ENCODE measurements around the gene UBE2D2.
"Not testable (repeated sequence)": the region's sequence is repeated elsewhere in the genome, so short reads cannot be mapped to it uniquely, and the experiment has no call there.

Gene UBE2D2

GRCh38 chr5:139560752-139561654, at the start of gene UBE2D2:
TSS of gene UBE2D2 (plus strand) at chr5:139561339. CDS start at chr5:139561792, 453 bp downstream.
- Mint-ChIP-seq H3K27ac (peak within 1 kb of the TSS; percentile 98 to 100), H3K9me3 (no peaks in the 10 kb centered on the region), H3K4me3 (peak within 1 kb of the TSS; percentile 97 to 98), H3K27me3 (no peaks in the 10 kb centered on the region), H3K4me1 (peaks cover 36% of the 10 kb centered on the region)
- peak; percentile 97 to 98 for DNase-seq
- ATAC-seq = peak; percentile 93

- DNase-seq = no peak
- Mint-ChIP-seq H3K27me3 (no peaks in the 10 kb centered on the region), H3K9me3 (peaks cover 5 to 11% of the 10 kb centered on the region in 2 donors), H3K4me3 (no peak overlapping the region), H3K4me1 (peaks cover 64% of the 10 kb centered on the region), H3K27ac (no peak overlapping the region)
- peak; percentile 19 for ATAC-seq
These were observed 48.3 kb upstream of the UBE2D2 start for GRCh38 chr5:139512786-139513390.

GRCh38 chr5:139513434-139513833, 47.7 kb upstream of the UBE2D2 start:
- DNase-seq = peak; percentile 67 to 74
- not testable (repeated sequence) for H3K4me3 Mint-ChIP-seq, H3K27ac Mint-ChIP-seq, H3K27me3 Mint-ChIP-seq
- ATAC-seq = peak; percentile 71
- Mint-ChIP-seq H3K9me3 (peaks cover 5 to 11% of the 10 kb centered on the region in 2 donors), H3K4me1 (peaks cover 63% of the 10 kb centered on the region)

GRCh38 chr5:139513852-139514485, 47.2 kb upstream of the UBE2D2 start:
- Mint-ChIP-seq H3K27me3 (no peaks in the 10 kb centered on the region), H3K4me1 (peaks cover 64% of the 10 kb centered on the region), H3K9me3 (peaks cover 5 to 11% of the 10 kb centered on the region in 2 donors), H3K27ac (no peak overlapping the region), H3K4me3 (no peak overlapping the region)
- DNase-seq (no peak), ATAC-seq (peak; percentile 14)

GRCh38 chr5:139514486-139514856, 46.7 kb upstream of the UBE2D2 start:
- peak in 1 of 2 donors; percentile 32 for DNase-seq

GRCh38 chr5:139517683-139518564, 43.2 kb upstream of the UBE2D2 start:
- H3K4me1 Mint-ChIP-seq = peaks cover 36% of the 10 kb centered on the region
- H3K27me3 Mint-ChIP-seq = no peaks in the 10 kb centered on the region
- DNase-seq (peak; percentile 92), ATAC-seq (peak; percentile 95)
- H3K27ac Mint-ChIP-seq = peak overlapping the region; percentile 93 to 95
- H3K4me3 Mint-ChIP-seq = peak overlapping the region; percentile 78 to 97
- H3K9me3 Mint-ChIP-seq = no peaks in the 10 kb centered on the region

More at GRCh38 chr5:139514486-139514856, 46.7 kb upstream of the UBE2D2 start:
- Mint-ChIP-seq H3K27me3 (no peaks in the 10 kb centered on the region), H3K4me1 (peaks cover 67% of the 10 kb centered on the region), H3K4me3 (no peak overlapping the region), H3K9me3 (peaks cover 5 to 11% of the 10 kb centered on the region in 2 donors), H3K27ac (no peak overlapping the region)
- ATAC-seq = no peak

GRCh38 chr5:139523635-139524445, 37.3 kb upstream of the UBE2D2 start:
- no peak for ATAC-seq
- Mint-ChIP-seq H3K9me3 (no peaks in the 10 kb centered on the region), H3K4me1 (peaks cover 4% of the 10 kb centered on the region), H3K4me3 (no peak overlapping the region), H3K27ac (no peak overlapping the region), H3K27me3 (no peaks in the 10 kb centered on the region)
- DNase-seq = no peak

GRCh38 chr5:139524446-139524845, 36.7 kb upstream of the UBE2D2 start:
- Mint-ChIP-seq H3K9me3 (no peaks in the 10 kb centered on the region), H3K4me1 (no peaks in the 10 kb centered on the region), H3K4me3 (no peak overlapping the region), H3K27me3 (no peaks in the 10 kb centered on the region), H3K27ac (no peak overlapping the region)
- no peak for DNase-seq
- ATAC-seq = no peak

- Mint-ChIP-seq H3K9me3 (no peaks in the 10 kb centered on the region), H3K4me3 (no peak overlapping the region)
These were observed 36.1 kb upstream of the UBE2D2 start for GRCh38 chr5:139524940-139525585.

GRCh38 chr5:139525586-139526308, 35.4 kb upstream of the UBE2D2 start:
- H3K27ac Mint-ChIP-seq, H3K4me1 Mint-ChIP-seq, DNase-seq, H3K9me3 Mint-ChIP-seq, H3K27me3 Mint-ChIP-seq, H3K4me3 Mint-ChIP-seq, ATAC-seq: not testable (repeated sequence)

More at GRCh38 chr5:139524940-139525585, 36.1 kb upstream of the UBE2D2 start:
- no peak overlapping the region for H3K27ac Mint-ChIP-seq
- DNase-seq = no peak
- ATAC-seq = no peak
- H3K27me3 Mint-ChIP-seq = no peaks in the 10 kb centered on the region
- no peaks in the 10 kb centered on the region for H3K4me1 Mint-ChIP-seq

GRCh38 chr5:139526309-139527089, 34.6 kb upstream of the UBE2D2 start:
- not testable (repeated sequence) for H3K4me1 Mint-ChIP-seq, H3K27ac Mint-ChIP-seq, H3K27me3 Mint-ChIP-seq, ATAC-seq, DNase-seq, H3K4me3 Mint-ChIP-seq, H3K9me3 Mint-ChIP-seq

GRCh38 chr5:139527090-139527470, 34.1 kb upstream of the UBE2D2 start:
- not testable (repeated sequence) for H3K4me3 Mint-ChIP-seq, H3K27me3 Mint-ChIP-seq, H3K4me1 Mint-ChIP-seq, ATAC-seq, H3K27ac Mint-ChIP-seq, H3K9me3 Mint-ChIP-seq, DNase-seq
